Activated CD4-positive, alpha-beta T cell treated with anti-CD3 and anti-CD28 coated beads for 36 hours (primary cell): ENCODE results near the gene FGR. TPM values are rescaled to one million over a fixed set of nuclear protein-coding genes. Genes with fewer than 3 reads are reported as not detected.

ENCODE experiments used
- ATAC-seq: fragments of 200-7000 bp; cut with Tn5 transposase; one replicate; pipeline ENCODE4 v1.10.0; 2021; ENCODE audit warnings: mild to moderate bottlenecking, moderate library complexity
- CTCF ChIA-PET: fragments of 350-600 bp; sonication (Branson Sonifier 250); formaldehyde crosslinking; loops from one replicate; lab custom pipeline; 2021; ENCODE audit warnings: antibody characterized with exemption; lab: Charles Lee
- POLR2A ChIA-PET: fragments of 350-600 bp; sonication (Branson Sonifier 250); formaldehyde crosslinking; loops from one replicate; lab custom pipeline; 2021; ENCODE audit warnings: antibody characterized with exemption, inconsistent platforms; lab: Charles Lee
- DNase-seq: peaks from one replicate; pipeline ENCODE4 v3.0.0-alpha.2; 2020
- H3K27ac Mint-ChIP-seq: one replicate; pipeline ENCODE4 v1.8.0; 2021; ENCODE audit warnings: mixed read lengths
- H3K27me3 Mint-ChIP-seq: one replicate; pipeline ENCODE4 v1.8.0; 2021; ENCODE audit warnings: mixed read lengths
- H3K36me3 Mint-ChIP-seq: one replicate; pipeline ENCODE4 v1.8.0; 2021; ENCODE audit warnings: low read depth, mixed read lengths
- H3K4me1 Mint-ChIP-seq: one replicate; pipeline ENCODE4 v1.8.0; 2021; ENCODE audit warnings: mixed read lengths
- H3K4me3 Mint-ChIP-seq: one replicate; pipeline ENCODE4 v1.8.0; 2021; ENCODE audit warnings: mild to moderate bottlenecking, moderate library complexity, mixed read lengths
- H3K9me3 Mint-ChIP-seq: one replicate; pipeline ENCODE4 v1.8.0; 2021; ENCODE audit warnings: low read depth, mixed read lengths
- intact Hi-C, 2 experiments: fragments of 100-400 bp; cut with DNase I in 1 of 2; cut with micrococcal nuclease in 1 of 2; formaldehyde crosslinking; loops; one replicate each; pipeline versions ENCODE4 v1.14.2 to v1.15.1; 2022 to 2024; cut with DNase I, micrococcal nuclease
- total RNA-seq, 2 experiments: library from RNA; stranded (reverse); gene quantifications; one replicate each; pipeline ENCODE4 v1.2.3, GENCODE V29; 2021

The FGR gene
- total RNA-seq, 2 experiments from 2014 or later = 0.11 TPM; not detected in 1

GRCh38 chr1:27592931-27593677 lies 41.9 kb downstream of the FGR start:
- ATAC-seq (no peak), DNase-seq (no peak)
- Mint-ChIP-seq H3K4me3 (no peak overlapping the region), H3K4me1 (no peaks in the 10 kb centered on the region), H3K27ac (no peak overlapping the region), H3K9me3 (no peaks in the 10 kb centered on the region), H3K27me3 (no peaks in the 10 kb centered on the region), H3K36me3 (no peaks in the 10 kb centered on the region)
- ChIA-PET CTCF (interaction anchor here (0.7 to 2.4 kb wide), 4 partner anchors 13 to 37 kb away, joined by 3 to 7 read pairs (median 4); no protein-coding TSS in a partner anchor), POLR2A (no interaction called here)
- intact Hi-C loops = no loop called here

- ChIA-PET POLR2A (no interaction called here), CTCF (interaction anchor here (0.8 to 2.4 kb wide), 4 partner anchors 13 to 36 kb away, joined by 3 to 7 read pairs (median 4); no protein-coding TSS in a partner anchor)
- no peaks in the 10 kb centered on the region for H3K9me3 Mint-ChIP-seq
- H3K36me3 Mint-ChIP-seq = no peaks in the 10 kb centered on the region
- ATAC-seq = no peak
- H3K27ac Mint-ChIP-seq = no peak overlapping the region
- H3K4me3 Mint-ChIP-seq = no peak overlapping the region
- no peak for DNase-seq
- no peaks in the 10 kb centered on the region for H3K27me3 Mint-ChIP-seq
- intact Hi-C loops = no loop called here
- H3K4me1 Mint-ChIP-seq = no peaks in the 10 kb centered on the region
Measured at GRCh38 chr1:27592232-27592930, 42.6 kb downstream of the FGR start.

GRCh38 chr1:27591622-27592021 lies 43.4 kb downstream of the FGR start:
- Mint-ChIP-seq H3K4me3 (no peak overlapping the region), H3K27me3 (no peaks in the 10 kb centered on the region)
- POLR2A ChIA-PET = no interaction called here

GRCh38 chr1:27590917-27591508 lies 44.0 kb downstream of the FGR start:
- H3K4me1 Mint-ChIP-seq = no peaks in the 10 kb centered on the region
- ChIA-PET CTCF (interaction anchor here (1.1 to 2.4 kb wide), 2 partner anchors 34 to 35 kb away, joined by 3 to 7 read pairs; no protein-coding TSS in a partner anchor), POLR2A (no interaction called here)
- H3K4me3 Mint-ChIP-seq = no peak overlapping the region
- no peaks in the 10 kb centered on the region for H3K9me3 Mint-ChIP-seq
- ATAC-seq (no peak), DNase-seq (no peak)
- no peaks in the 10 kb centered on the region for H3K27me3 Mint-ChIP-seq
- H3K27ac Mint-ChIP-seq = no peak overlapping the region
- intact Hi-C loops = no loop called here
- no peaks in the 10 kb centered on the region for H3K36me3 Mint-ChIP-seq

More at GRCh38 chr1:27591622-27592021, 43.4 kb downstream of the FGR start:
- no peak for DNase-seq
- Mint-ChIP-seq H3K4me1 (no peaks in the 10 kb centered on the region), H3K27ac (no peak overlapping the region), H3K9me3 (no peaks in the 10 kb centered on the region), H3K36me3 (no peaks in the 10 kb centered on the region)
- CTCF ChIA-PET = interaction anchor here (1.1 to 2.4 kb wide), 3 partner anchors 14 to 35 kb away, joined by 3 to 7 read pairs (median 6); no protein-coding TSS in a partner anchor
- no peak for ATAC-seq
- intact Hi-C loops = no loop called here

GRCh38 chr1:27589841-27590426 lies 45.1 kb downstream of the FGR start:
- POLR2A ChIA-PET = no interaction called here
- no peak for DNase-seq
- H3K27me3 Mint-ChIP-seq = no peaks in the 10 kb centered on the region
- H3K27ac Mint-ChIP-seq = no peak overlapping the region
- H3K4me1 Mint-ChIP-seq = no peaks in the 10 kb centered on the region
- no peaks in the 10 kb centered on the region for H3K36me3 Mint-ChIP-seq
- CTCF ChIA-PET = interaction anchor here (0.6 kb wide), 1 partner anchor 194 kb away, joined by 3 read pairs; no protein-coding TSS in a partner anchor
- H3K9me3 Mint-ChIP-seq = no peaks in the 10 kb centered on the region
- no peak overlapping the region for H3K4me3 Mint-ChIP-seq
- intact Hi-C loops = no loop called here
- no peak for ATAC-seq

- Mint-ChIP-seq H3K4me1 (no peaks in the 10 kb centered on the region), H3K9me3 (no peaks in the 10 kb centered on the region), H3K27me3 (no peaks in the 10 kb centered on the region), H3K4me3 (no peak overlapping the region), H3K36me3 (no peaks in the 10 kb centered on the region), H3K27ac (no peak overlapping the region)
- DNase-seq = no peak
- POLR2A ChIA-PET = no interaction called here
- CTCF ChIA-PET = no interaction called here
- intact Hi-C loops = no loop called here
- ATAC-seq = no peak
Measured at GRCh38 chr1:27589441-27589840, 45.5 kb downstream of the FGR start.

GRCh38 chr1:27588256-27589232 lies 46.4 kb downstream of the FGR start:
- Mint-ChIP-seq H3K36me3 (no peaks in the 10 kb centered on the region), H3K9me3 (no peaks in the 10 kb centered on the region), H3K27me3 (no peaks in the 10 kb centered on the region), H3K4me3 (no peak overlapping the region), H3K27ac (no peak overlapping the region), H3K4me1 (peaks cover 1% of the 10 kb centered on the region)
- DNase-seq = no peak
- CTCF ChIA-PET = no interaction called here
- intact Hi-C loops = no loop called here
- ATAC-seq = no peak
- POLR2A ChIA-PET = no interaction called here

- H3K4me1 Mint-ChIP-seq = peaks cover 4% of the 10 kb centered on the region
- no peak overlapping the region for H3K4me3 Mint-ChIP-seq
- H3K9me3 Mint-ChIP-seq = no peaks in the 10 kb centered on the region
- CTCF ChIA-PET = interaction anchor here (0.7 to 3.3 kb wide), 4 partner anchors 10 to 181 kb away, joined by 3 to 15 read pairs (median 4); no protein-coding TSS in a partner anchor
- no peak for ATAC-seq
- H3K27ac Mint-ChIP-seq = no peak overlapping the region
- POLR2A ChIA-PET = no interaction called here
- H3K27me3 Mint-ChIP-seq = no peaks in the 10 kb centered on the region
- intact Hi-C loops = no loop called here
- no peak for DNase-seq
- no peaks in the 10 kb centered on the region for H3K36me3 Mint-ChIP-seq
Measured at GRCh38 chr1:27585684-27586083, 49.3 kb downstream of the FGR start.

GRCh38 chr1:27584453-27584852 lies 50.5 kb downstream of the FGR start:
- ChIA-PET POLR2A (no interaction called here), CTCF (interaction anchor here (1.7 to 3.3 kb wide), 2 partner anchors 15 to 22 kb away, joined by 5 to 15 read pairs; no protein-coding TSS in a partner anchor)
- Mint-ChIP-seq H3K9me3 (no peaks in the 10 kb centered on the region), H3K36me3 (no peaks in the 10 kb centered on the region), H3K4me1 (peaks cover 4% of the 10 kb centered on the region), H3K27me3 (no peaks in the 10 kb centered on the region), H3K27ac (no peak overlapping the region), H3K4me3 (no peak overlapping the region)
- DNase-seq (no peak), ATAC-seq (no peak)
- intact Hi-C loops = no loop called here

- no peaks in the 10 kb centered on the region for H3K27me3 Mint-ChIP-seq
- H3K4me1 Mint-ChIP-seq = peaks cover 9% of the 10 kb centered on the region
- no peak for ATAC-seq
- CTCF ChIA-PET = interaction anchor here (0.6 to 3.3 kb wide), 6 partner anchors 14 to 683 kb away, joined by 3 to 15 read pairs (median 5); no protein-coding TSS in a partner anchor
- no peak for DNase-seq
- no peak overlapping the region for H3K27ac Mint-ChIP-seq
- POLR2A ChIA-PET = interaction anchor here (0.6 kb wide), 1 partner anchor 615 kb away, joined by 4 read pairs; no protein-coding TSS in a partner anchor
- no peaks in the 10 kb centered on the region for H3K36me3 Mint-ChIP-seq
- H3K9me3 Mint-ChIP-seq = no peaks in the 10 kb centered on the region
- intact Hi-C loops = no loop called here
- no peak overlapping the region for H3K4me3 Mint-ChIP-seq
Measured at GRCh38 chr1:27583479-27583878, 51.5 kb downstream of the FGR start.
